Cardiac fibroblast (primary cell): ENCODE results near the gene HTN3.
"Not testable (repeated sequence)": the region's sequence is repeated elsewhere in the genome, so short reads cannot be mapped to it uniquely, and the experiment has no call there.

Experiments used
- DNase-seq, 2 donors: peaks; one replicate each; pipeline versions ENCODE4 v3.0.0 to v3.0.0-alpha.2; 2010; ENCODE audit warnings: low read depth in 2 of 2
- H3K4me3 ChIP-seq, 2 donors: replicated peaks in 1 of 2; 1 replicate in 1 of 2; 2 replicates in 1 of 2; pipeline ENCODE4 v1.5.1; 2011; ENCODE audit warnings: low read depth in 2 of 2, low read length in 2 of 2, mild to moderate bottlenecking in 2 of 2, moderate library complexity in 1 of 2
- TF ChIP-seq, protein P1 (sequence below): IDR thresholded peaks from one replicate; pipeline ENCODE4 v1.5.1; 2011; ENCODE audit warnings: low read depth, mild to moderate bottlenecking, low read length, inconsistent platforms

Gene HTN3

DNA sequence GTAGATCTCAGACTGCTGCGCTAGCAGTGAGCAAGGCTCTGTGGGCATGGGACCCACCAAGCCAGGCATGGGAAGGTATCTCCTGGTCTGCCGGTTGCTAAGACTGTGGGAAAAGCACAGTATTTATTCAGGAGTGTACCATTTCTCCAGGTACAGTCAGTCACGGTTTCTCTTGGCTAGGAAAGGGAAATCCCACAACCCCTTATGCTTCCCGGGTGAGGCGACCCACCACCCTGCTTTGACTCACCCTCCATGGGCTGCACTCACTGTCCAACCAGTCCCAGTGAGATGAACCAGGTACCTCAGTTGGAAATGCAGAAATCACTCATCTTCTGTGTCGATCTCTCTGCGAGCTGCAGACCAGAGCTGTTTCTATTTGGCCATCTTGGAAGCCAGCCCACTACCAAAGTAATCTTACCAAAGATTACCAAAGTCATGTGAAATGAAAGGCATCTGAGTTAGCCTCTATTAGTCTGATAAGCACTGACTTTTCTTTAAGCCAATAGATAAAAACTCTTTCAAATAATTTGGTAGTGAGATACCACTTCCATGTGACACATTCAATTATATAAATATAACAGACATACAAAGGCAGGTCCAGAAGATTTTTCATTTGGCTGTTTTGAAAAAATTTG, 13.5 kb downstream of the HTN3 start:
- H3K4me3 ChIP-seq: no peak overlapping the region
- no peak for DNase-seq
- TF ChIP-seq, protein P1, sequence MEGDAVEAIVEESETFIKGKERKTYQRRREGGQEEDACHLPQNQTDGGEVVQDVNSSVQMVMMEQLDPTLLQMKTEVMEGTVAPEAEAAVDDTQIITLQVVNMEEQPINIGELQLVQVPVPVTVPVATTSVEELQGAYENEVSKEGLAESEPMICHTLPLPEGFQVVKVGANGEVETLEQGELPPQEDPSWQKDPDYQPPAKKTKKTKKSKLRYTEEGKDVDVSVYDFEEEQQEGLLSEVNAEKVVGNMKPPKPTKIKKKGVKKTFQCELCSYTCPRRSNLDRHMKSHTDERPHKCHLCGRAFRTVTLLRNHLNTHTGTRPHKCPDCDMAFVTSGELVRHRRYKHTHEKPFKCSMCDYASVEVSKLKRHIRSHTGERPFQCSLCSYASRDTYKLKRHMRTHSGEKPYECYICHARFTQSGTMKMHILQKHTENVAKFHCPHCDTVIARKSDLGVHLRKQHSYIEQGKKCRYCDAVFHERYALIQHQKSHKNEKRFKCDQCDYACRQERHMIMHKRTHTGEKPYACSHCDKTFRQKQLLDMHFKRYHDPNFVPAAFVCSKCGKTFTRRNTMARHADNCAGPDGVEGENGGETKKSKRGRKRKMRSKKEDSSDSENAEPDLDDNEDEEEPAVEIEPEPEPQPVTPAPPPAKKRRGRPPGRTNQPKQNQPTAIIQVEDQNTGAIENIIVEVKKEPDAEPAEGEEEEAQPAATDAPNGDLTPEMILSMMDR: no peak

DNA sequence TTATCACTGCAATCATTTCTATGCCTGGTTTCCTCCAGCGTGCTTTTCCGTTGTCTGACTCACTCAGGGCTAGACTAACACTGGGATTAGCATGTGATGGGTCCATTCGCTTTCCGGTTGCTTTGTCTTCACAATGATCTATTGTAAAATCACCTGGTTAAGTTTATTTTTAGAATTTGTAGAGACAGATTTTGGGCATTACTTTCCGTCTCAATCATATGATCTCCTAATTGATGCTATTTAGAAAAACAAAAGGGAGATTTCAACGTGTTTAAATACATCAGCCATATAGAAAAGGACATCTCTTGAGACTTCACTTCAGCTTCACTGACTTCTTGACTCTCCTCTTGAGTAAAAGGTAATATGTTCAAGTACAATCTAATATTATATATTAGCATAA, 21.9 kb downstream of the HTN3 start, which contains the start of gene HTN1:
Gene HTN1 (plus strand): TSS at position 301 of the 400 bp plus-strand sequence. CDS start 2,639 bp downstream, outside the sequence.
- H3K4me3 ChIP-seq, DNase-seq: not testable (repeated sequence)

DNA sequence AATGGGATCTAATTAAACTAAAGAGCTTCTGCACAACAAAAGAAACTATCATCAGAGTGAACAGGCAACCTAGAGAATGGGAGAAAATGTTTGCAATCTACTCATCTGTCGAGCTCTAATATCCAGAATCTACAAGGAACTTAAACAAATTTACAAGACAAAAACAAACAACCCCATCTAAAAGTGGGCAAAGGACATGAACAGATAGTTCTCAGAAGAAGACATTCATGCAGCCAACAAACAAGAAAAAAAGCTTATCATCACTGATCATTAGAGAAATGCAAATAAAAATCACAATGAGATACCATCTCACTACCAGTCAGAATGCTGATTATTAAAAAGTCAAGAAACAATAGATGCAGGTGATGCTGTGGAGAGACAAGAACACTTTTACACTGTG, 28.3 kb downstream of the HTN3 start:
- DNase-seq, H3K4me3 ChIP-seq: not testable (repeated sequence)

DNA sequence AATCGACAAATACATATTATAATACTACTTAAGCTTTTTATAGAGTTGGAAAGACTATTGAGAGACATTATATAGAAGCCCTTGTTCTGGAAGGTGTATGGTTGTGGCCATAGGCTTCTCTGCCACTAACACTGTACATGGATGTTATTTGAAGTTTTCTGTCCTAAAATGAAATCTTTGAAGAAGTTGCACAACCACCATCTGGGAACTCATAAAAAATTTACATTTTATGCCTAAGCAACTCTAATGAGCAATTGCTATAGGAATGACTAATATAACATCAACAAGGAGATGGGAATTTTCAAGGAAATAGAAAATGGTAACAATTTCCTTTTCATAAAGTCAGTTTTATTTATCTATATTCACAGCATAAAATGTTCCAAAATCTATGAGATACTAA, 29.4 kb downstream of the HTN3 start:
- no peak for DNase-seq
- TF ChIP-seq, protein P1: no peak

GRCh38 chr4:70059149-70059548, 30.9 kb downstream of the HTN3 start:
- no peak for DNase-seq
- TF ChIP-seq, protein P1: no peak
- no peak overlapping the region for H3K4me3 ChIP-seq

More for the DNA sequence above, 29.4 kb downstream of the HTN3 start:
- no peak overlapping the region for H3K4me3 ChIP-seq

GRCh38 chr4:70062000-70062399, 33.7 kb downstream of the HTN3 start:
- no peak for DNase-seq
- TF ChIP-seq, protein P1: no peak
- no peak overlapping the region for H3K4me3 ChIP-seq

DNA sequence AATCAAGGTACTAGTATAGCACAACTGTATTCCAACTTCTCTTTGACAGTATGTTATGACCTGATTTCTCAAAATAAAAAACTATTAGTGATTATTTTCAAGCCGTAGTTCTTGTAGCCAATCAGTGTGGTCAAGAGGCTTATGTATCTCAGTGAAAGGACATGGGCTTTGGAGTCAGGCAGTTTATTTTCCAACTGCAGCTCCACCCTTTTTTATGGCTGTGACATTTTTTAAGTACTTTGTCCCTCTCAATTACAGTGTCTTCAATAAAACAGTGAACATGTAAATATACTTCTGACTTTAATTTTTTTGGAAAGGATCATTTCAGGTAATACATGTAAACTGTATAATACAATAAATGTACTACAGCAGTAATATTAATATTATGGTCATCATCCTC, 51.9 kb downstream of the HTN3 start:
- no peak for DNase-seq
- TF ChIP-seq, protein P1: no peak
- no peak overlapping the region for H3K4me3 ChIP-seq
